Upper lobe of right lung (tissue), 1 donor: ENCODE results near the gene SHFL. TPM values are rescaled to one million over a fixed set of nuclear protein-coding genes. Genes with fewer than 3 reads are reported as not detected.

Experiments used
- ATAC-seq: fragments of 200-7000 bp; cut with Tn5 transposase; one replicate; pipeline ENCODE4 v1.9.1; 2020; ENCODE audit warnings: mild to moderate bottlenecking, moderate library complexity
- DNase-seq: peaks from one replicate; pipeline ENCODE4 v3.0.0-alpha.2; 2020
- H3K27ac ChIP-seq: fragments of 200-600 bp; one replicate; pipeline ENCODE4 v1.8.0; 2022
- H3K27me3 ChIP-seq: fragments of 200-600 bp; one replicate; pipeline ENCODE4 v1.8.0; 2022; ENCODE audit warnings: mild to moderate bottlenecking
- H3K36me3 ChIP-seq: fragments of 200-600 bp; one replicate; pipeline ENCODE4 v1.8.0; 2022
- H3K4me1 ChIP-seq: fragments of 200-600 bp; one replicate; pipeline ENCODE4 v1.8.0; 2022
- H3K4me3 ChIP-seq: fragments of 200-600 bp; one replicate; pipeline ENCODE4 v1.8.0; 2022; ENCODE audit warnings: mild to moderate bottlenecking
- H3K9me3 ChIP-seq: fragments of 200-600 bp; one replicate; pipeline ENCODE4 v1.8.0; 2022
- intact Hi-C: fragments of 100-400 bp; cut with DNase I; formaldehyde crosslinking; loops from one replicate; pipeline ENCODE4 v1.11.0; 2022
- long read RNA-seq: library from polyadenylated mRNA; unstranded; transcript quantifications from one replicate; pipeline ENCODE4 v2.0.0, GENCODE V29; 2021
- total RNA-seq: library from RNA; stranded (reverse); fragmentation: NEBNext Ultra II Directional; extraction: Animal tissue kit (Norgen Biotek cat#: 25700); gene quantifications from one replicate; pipeline ENCODE4 v1.2.1, GENCODE V29; 2021
- TF ChIP-seq, protein P1 (sequence below): fragments of 200-600 bp; IDR thresholded peaks from one replicate; pipeline ENCODE4 v1.8.0; 2022; ENCODE audit warnings: antibody characterized with exemption
- donor health status: DM: no; HTN: yes; CAD: no; lungs with severe emphysema.

The SHFL gene
- total RNA-seq, result 52.0 TPM
- long read RNA-seq, transcript C19orf66-201 (8 exons, 2,117 nt), result major isoform, 60 of 126 reads
- long read RNA-seq, transcript C19orf66-204 (1 exons, 1,655 nt), result minor isoform, 6 of 126 reads
- long read RNA-seq, transcript C19orf66-203 (7 exons, 2,079 nt), result minor isoform, 29 of 126 reads
- long read RNA-seq, partial matches to known transcripts, result 10 of 126 reads
- long read RNA-seq, other reads (novel, unspliced or antisense), result 18 of 126 reads

DNA sequence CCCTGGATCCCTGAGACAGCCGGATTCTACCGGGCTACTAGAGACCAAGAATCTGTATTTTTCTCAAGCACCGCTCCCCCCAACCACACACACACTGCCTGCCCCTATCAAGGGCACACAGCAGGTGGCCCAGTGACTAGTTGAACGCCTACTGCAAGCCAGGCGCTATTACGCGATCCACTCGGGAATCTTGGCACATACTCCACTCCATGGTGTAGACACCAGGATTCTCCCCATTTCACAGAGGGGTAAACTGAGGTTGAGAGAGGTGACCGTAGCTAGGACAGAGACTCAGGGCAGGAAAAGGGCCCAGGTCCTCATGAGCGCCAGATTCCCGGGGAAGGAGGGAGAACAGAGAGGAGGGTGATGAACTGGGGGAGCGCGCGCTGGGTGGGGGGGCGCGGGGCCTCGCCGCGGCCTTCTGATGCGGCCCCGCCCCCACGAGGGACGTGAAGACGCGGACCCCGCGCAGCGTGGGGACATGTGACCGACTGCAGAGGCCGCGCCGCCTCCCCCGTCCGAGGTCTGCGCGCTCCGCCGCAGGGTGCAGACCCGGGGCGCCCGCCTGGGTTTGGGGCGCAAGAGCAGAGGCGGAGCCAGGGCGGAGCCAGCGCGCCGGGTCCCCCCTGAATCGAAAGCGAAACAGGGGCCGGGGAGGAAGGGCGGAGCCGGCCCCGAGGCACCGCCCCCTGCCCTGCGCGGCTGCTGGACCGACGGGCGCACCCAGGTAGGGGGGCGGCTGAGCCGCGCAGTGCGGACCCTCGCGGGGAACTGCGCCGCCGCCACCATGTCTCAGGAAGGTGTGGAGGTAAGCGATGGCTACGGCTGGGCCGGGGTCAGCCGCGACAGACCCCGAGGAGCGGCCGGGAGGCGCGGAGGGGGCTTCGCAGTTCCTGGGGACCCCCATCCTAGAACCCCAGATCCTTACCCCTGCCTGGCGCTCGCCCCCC is at the start of gene SHFL:
Gene SHFL, plus strand, starts transcription at position 677 of the 950 bp plus-strand sequence. Its CDS starts 111 bp downstream, at position 788.
- Histone ChIP-seq H3K36me3 (peaks cover 6% of the 10 kb centered on the region), H3K27ac (peak within 1 kb of the TSS; percentile 89), H3K27me3 (no peaks in the 10 kb centered on the region), H3K4me3 (peak within 1 kb of the TSS; percentile 92), H3K4me1 (no peaks in the 10 kb centered on the region), H3K9me3 (no peaks in the 10 kb centered on the region)
- TF ChIP-seq, protein P1, sequence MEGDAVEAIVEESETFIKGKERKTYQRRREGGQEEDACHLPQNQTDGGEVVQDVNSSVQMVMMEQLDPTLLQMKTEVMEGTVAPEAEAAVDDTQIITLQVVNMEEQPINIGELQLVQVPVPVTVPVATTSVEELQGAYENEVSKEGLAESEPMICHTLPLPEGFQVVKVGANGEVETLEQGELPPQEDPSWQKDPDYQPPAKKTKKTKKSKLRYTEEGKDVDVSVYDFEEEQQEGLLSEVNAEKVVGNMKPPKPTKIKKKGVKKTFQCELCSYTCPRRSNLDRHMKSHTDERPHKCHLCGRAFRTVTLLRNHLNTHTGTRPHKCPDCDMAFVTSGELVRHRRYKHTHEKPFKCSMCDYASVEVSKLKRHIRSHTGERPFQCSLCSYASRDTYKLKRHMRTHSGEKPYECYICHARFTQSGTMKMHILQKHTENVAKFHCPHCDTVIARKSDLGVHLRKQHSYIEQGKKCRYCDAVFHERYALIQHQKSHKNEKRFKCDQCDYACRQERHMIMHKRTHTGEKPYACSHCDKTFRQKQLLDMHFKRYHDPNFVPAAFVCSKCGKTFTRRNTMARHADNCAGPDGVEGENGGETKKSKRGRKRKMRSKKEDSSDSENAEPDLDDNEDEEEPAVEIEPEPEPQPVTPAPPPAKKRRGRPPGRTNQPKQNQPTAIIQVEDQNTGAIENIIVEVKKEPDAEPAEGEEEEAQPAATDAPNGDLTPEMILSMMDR, result no peak
- intact Hi-C loops, result no loop called here
- ATAC-seq (peak; percentile 96), DNase-seq (peak; percentile 91)

DNA sequence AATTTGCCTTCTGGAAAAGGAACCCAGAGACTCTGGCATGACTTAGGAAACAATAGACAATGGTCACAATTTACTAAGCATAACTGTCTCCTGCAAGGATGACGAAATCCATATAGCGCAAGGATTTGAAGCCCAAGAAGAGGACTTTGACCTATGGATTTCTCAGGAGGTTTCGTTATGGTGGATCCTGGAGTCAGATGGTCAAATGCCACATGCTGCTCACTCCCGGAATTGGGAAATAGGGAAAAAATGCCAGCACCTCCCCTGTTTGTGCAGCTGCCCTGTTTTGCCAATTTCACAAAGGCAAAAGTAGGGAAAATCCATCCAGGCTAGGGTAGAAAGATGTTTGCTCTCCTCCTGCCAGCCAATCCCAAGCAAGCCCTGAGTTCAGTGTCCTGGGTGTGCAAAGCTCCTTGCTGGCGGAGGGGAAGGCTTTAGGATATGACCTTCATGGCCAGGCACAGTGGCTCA is 49.5 kb upstream of the SHFL start:
- ATAC-seq, result no peak

GRCh38 chr19:10037367-10037766 is 48.8 kb upstream of the SHFL start:
- Histone ChIP-seq H3K27me3 (peaks cover 19% of the 10 kb centered on the region), H3K4me3 (no peak overlapping the region), H3K4me1 (no peaks in the 10 kb centered on the region), H3K27ac (no peak overlapping the region), H3K9me3 (no peaks in the 10 kb centered on the region), H3K36me3 (no peaks in the 10 kb centered on the region)
- ATAC-seq (no peak), DNase-seq (no peak)
- TF ChIP-seq, protein P1, result no peak
- intact Hi-C loops, result no loop called here

More for the DNA sequence above, 49.5 kb upstream of the SHFL start:
- Histone ChIP-seq H3K4me1 (no peaks in the 10 kb centered on the region), H3K9me3 (no peaks in the 10 kb centered on the region), H3K36me3 (no peaks in the 10 kb centered on the region), H3K27ac (no peak overlapping the region), H3K4me3 (no peak overlapping the region), H3K27me3 (peaks cover 26% of the 10 kb centered on the region)
- TF ChIP-seq, protein P1, result no peak
- intact Hi-C loops, result no loop called here
- DNase-seq, result no peak

DNA sequence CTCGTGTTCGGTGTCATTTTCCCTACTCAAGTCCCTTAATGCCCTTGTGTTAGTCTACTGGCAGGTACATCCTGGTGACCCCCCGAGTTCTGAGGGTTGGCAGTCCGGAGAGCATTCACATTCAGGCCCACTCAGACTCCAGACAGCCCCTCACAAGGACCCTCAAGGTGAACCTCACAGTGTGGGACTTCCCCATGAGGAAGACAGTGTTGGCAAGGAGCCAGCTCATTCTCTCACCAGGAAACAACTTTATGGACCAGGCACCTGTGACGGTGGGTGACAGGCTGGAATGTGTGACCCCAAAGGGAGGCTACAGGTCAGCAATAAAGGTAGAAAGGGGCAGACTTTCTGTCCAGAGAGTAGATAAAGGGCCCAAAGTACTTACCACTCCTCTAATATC is 48.3 kb upstream of the SHFL start:
- H3K4me3 ChIP-seq, result no peak overlapping the region
- TF ChIP-seq, protein P1, result no peak
- ATAC-seq, result no peak
- no peak overlapping the region for H3K27ac ChIP-seq
- DNase-seq, result no peak
- no peaks in the 10 kb centered on the region for H3K4me1 ChIP-seq
- H3K36me3 ChIP-seq, result no peaks in the 10 kb centered on the region
- peaks cover 14% of the 10 kb centered on the region for H3K27me3 ChIP-seq
- intact Hi-C loops, result no loop called here
- H3K9me3 ChIP-seq, result no peaks in the 10 kb centered on the region

DNA sequence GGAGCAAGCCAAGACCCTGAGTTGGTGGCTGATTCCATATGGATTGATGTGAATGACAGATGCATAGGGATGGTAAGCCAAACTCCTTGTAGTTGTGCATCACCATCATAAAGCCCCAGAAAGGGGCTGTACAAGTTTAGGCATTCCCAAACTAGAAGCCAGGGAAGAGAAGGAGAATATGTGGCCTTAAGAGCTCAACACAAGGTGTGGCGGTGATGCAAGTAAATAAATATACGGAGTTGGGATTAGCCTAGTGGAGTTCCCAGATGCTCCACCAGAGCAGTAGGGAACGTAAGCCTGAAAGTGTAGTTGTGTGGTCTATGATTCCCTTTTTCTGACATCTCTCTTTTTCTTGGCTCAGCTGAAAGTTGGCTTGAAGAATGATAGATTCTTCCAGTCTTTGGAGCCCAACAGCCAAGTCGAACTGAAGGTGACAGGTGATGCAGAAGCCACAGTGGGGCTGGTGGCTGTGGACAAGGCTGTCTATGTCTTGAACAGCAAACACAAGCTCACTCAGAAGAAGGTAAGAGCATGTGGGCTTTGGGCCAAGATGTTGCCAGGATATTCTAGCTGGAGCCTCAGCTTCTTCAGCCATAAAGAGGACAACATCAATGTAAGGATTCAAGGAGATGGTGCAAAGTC is 42.7 kb upstream of the SHFL start:
- no peak for DNase-seq

More for the DNA sequence above, 42.7 kb upstream of the SHFL start:
- Histone ChIP-seq H3K27me3 (peaks cover 15% of the 10 kb centered on the region), H3K27ac (no peak overlapping the region), H3K4me1 (no peaks in the 10 kb centered on the region), H3K9me3 (no peaks in the 10 kb centered on the region), H3K36me3 (no peaks in the 10 kb centered on the region), H3K4me3 (no peak overlapping the region)
- TF ChIP-seq, protein P1, result no peak
- intact Hi-C loops, result no loop called here
- no peak for ATAC-seq
